ENCODE data around the gene SLC24A3. TPM values are rescaled to one million over a fixed set of nuclear protein-coding genes. Genes with fewer than 3 reads are reported as not detected.
"Not testable (repeated sequence)": the region's sequence is repeated elsewhere in the genome, so short reads cannot be mapped to it uniquely, and the experiment has no call there.

Gene SLC24A3
- polyA plus RNA-seq, 12 donors, result 10.9 to 35.4 (median 21.7) TPM; not detected in 1

DNA sequence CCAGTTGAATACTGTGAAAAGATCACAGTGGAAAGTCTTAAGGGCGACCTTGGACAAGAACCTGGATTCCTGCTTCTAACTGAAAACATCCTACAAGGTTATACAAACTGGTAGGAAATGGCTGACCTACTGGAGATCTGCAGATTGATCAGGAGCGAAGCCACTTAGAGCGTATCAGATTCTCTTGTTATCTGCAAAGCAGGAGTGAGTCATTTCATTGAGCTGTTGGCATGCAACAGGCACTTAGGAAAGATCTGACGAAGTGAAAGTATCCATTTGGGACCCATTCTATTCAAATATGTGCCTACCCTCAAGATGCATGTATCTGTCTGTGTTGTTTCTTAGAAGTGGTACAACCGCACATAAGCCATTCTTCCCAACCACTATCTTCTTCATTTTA is 414.5 kb downstream of the SLC24A3 start:
- no peak for DNase-seq

GRCh38 chr20:19628570-19629134 is 416.2 kb downstream of the SLC24A3 start:
- DNase-seq, result peak; percentile 24

DNA sequence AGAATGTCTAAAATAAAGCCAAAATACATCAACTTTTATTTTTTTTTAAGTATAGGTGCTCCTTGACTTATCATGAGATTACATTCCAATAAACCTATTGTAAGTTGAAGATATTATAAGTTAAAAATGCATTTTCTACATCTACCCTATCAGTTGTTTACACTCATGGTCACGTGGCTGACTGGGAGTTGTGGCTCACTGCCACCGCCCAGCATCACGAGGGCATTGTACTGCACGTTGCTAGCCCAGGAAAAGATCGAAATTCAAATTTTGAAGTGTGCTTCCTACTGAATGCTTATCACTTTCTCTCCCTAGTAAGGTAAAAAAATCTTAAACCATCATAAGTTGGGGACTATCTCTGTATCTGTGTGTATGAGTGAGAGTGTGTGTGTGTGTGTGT is 419.0 kb downstream of the SLC24A3 start:
- DNase-seq, result no peak

GRCh38 chr20:19633985-19634384 is 421.5 kb downstream of the SLC24A3 start:
- DNase-seq, result no peak

DNA sequence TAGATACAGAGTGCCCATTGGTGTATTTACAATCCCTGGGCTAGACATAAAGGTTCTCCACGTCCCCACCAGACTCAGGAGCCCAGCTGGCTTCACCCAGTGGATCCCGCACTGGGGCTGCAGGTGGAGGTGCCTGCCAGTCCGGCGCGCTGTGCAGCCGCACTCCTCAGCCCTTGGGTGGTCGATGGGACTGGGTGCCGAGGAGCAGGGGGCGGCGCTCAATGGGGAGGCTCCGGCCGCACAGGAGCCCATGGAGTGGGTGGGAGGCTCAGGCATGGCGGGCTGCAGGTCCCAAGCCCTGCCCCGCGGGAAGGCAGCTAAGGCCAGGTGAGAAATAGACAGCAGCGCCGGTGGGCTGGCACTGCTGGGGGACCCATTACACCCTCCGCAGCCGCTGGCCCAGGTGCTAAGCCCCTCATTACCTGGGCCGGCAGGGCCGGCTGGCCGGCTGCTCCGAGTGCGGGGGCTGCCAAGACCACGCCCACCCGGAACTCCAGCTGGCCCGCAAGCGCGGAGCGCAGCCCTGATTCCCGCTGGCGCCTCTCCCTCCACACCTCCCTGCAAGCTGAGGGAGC is 427.1 kb downstream of the SLC24A3 start:
- DNase-seq, result not testable (repeated sequence)

DNA sequence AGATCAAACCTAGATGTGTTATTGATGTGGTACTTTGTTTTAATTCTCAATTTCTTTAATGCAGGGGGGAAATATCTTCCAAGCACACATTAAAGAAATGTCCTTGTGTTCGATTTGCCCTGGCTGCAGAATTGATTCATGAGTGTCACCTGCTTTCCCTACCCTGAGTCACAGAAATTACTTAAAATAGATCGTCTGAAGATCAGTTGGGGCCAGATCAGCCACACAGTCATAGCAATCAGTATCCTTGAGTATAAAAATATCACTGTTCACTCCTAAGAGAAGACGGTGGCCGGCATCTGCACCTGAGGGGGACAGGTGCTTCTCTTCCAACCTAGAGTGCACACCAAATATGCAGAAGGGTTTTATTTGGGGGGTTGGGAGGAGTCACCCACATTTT is 430.4 kb downstream of the SLC24A3 start:
- no peak for DNase-seq

DNA sequence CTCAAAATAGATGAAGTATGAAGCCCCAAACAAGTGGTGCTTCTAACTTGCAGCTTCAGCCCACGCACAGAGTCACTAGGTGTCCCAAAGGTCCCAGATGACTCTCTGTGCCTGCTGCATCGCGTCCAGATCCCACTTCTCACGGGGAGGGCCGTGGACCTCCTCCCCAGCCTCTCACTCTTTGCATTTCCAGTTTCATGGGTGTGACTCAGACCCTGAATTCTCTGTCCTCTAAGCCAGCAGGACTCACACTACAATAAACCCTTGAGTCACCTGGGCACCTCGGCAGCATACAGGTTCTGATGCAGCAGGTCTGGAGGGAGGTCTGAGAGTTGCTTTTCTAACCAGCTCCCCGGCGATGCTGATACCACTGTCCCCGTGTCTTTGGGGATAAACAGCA is 431.6 kb downstream of the SLC24A3 start:
- DNase-seq, result no peak

- DNase-seq, result no peak
Observed at GRCh38 chr20:19646963-19647362, 434.5 kb downstream of the SLC24A3 start.

GRCh38 chr20:19648024-19648423 is 435.6 kb downstream of the SLC24A3 start:
- DNase-seq, result no peak

DNA sequence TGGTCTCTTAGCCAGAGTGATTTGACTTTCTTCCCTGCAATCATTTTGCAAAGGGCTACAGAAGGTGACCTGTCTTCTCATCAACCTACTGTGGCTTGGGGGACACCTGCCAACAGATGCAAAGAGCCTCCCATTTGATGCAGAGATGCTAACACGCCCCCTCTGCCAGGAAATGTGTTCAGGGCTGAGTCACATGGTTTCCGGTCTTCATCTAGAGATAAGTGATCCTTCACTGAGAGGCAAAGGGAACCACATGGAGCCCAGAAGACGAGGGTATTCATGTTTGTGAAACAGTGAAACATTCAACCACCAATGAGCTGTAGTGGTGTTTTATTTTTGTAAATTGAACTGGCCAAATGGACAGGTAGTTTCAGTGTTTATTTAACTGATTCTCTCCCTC is 436.6 kb downstream of the SLC24A3 start:
- no peak for DNase-seq

DNA sequence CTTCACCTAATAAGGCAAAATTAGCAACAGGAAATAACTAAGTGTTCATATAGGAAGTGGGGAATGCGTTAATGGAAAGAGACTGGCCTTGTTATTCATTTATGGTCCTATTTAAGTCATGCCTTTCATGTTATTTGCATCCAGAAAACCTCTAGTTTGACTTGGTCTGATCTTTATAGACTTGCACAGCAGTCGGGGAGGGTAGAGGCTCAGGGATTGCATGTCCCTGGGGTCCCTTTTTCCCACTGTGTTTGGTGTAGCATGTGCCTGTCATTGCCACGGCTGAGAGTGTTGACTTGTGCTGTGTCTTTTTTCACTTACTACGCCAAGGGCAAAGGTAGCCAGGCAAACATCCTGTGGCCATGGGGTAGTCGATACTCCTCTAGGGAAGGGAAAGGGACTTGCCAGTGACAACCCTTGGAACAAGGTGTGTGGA is 440.2 kb downstream of the SLC24A3 start:
- DNase-seq, result no peak

- DNase-seq, result no peak
Observed at GRCh38 chr20:19653327-19653726, 440.9 kb downstream of the SLC24A3 start.

- peak; percentile 21 for DNase-seq
Observed at GRCh38 chr20:19654921-19655320, 442.5 kb downstream of the SLC24A3 start.

- no peak for DNase-seq
Observed at GRCh38 chr20:19658137-19658536, 445.7 kb downstream of the SLC24A3 start.

GRCh38 chr20:19659448-19659847 is 447.0 kb downstream of the SLC24A3 start:
- no peak for DNase-seq

- DNase-seq, result no peak
Observed at GRCh38 chr20:19660808-19661378, 448.5 kb downstream of the SLC24A3 start.

- DNase-seq, result peak; percentile 84
Observed at GRCh38 chr20:19661717-19662636, 449.5 kb downstream of the SLC24A3 start.

GRCh38 chr20:19662637-19662995 is 450.2 kb downstream of the SLC24A3 start:
- no peak for DNase-seq

GRCh38 chr20:19668418-19668817 is 456.0 kb downstream of the SLC24A3 start:
- DNase-seq, result no peak

GRCh38 chr20:19670829-19671228 is 458.4 kb downstream of the SLC24A3 start:
- no peak for DNase-seq

DNA sequence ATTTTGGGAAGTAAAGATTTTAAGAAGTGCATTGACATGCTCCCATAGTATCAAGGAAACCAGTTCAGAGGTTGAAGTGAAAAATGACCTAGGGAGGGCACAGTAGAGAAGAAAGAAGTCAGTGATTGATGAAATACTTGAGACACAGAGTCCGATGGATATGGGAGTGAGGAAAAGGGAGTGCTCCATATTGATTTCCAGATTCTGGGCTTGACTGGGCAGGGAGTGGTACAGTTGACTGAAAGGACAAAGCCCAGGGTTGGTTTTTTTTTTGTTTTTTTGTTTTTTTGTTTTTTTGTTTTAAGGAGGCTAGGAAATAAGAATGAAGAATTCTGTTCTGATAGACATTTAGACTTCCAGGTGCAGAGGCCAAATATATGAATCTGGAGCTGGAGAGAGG is 458.9 kb downstream of the SLC24A3 start:
- no peak for DNase-seq

- no peak for DNase-seq
Observed at GRCh38 chr20:19672498-19672897, 460.1 kb downstream of the SLC24A3 start.

GRCh38 chr20:19673575-19673974 is 461.1 kb downstream of the SLC24A3 start:
- DNase-seq, result no peak
